ENCODE results near the gene ZC3H13. TPM values are rescaled to one million over a fixed set of nuclear protein-coding genes. Genes with fewer than 3 reads are reported as not detected.

The ZC3H13 gene
- total RNA-seq, 4 donors from 2014 or later, result 31.6 to 49.7 (median 38.0) TPM

GRCh38 chr13:46053162-46054012 lies 841 bp upstream of the ZC3H13 start:
- peaks cover 5 to 41% (median 8%) of the 10 kb centered on the region in 3 donors for H3K4me1 ChIP-seq
- H3K4me3 ChIP-seq, result peak overlapping the region; percentile 67 to 87
- ATAC-seq, result no peak
- WGBS, 2 donors (ENCODE audit: low coverage in 1 of 2), result 10 to 22% methylated on average over 18 of the region's 18 CpGs
- peak overlapping the region in 3 of 4 donors; percentile 92 to 94 (median 93) for H3K27ac ChIP-seq
- TF ChIP-seq EP300 (IDR thresholded peaks at IDR 0.05), result no peak
- TF ChIP-seq CTCF (IDR thresholded peaks at IDR 0.05), result no peak
- TF ChIP-seq POLR2A (IDR thresholded peaks at IDR 0.05), result no peak
- no peak for TF ChIP-seq POLR2AphosphoS5 (IDR thresholded peaks at IDR 0.05)
- H3K9me3 ChIP-seq, result no peaks in the 10 kb centered on the region
- H3K36me3 ChIP-seq, result no peaks in the 10 kb centered on the region
- no peaks in the 10 kb centered on the region for H3K27me3 ChIP-seq

DNA sequence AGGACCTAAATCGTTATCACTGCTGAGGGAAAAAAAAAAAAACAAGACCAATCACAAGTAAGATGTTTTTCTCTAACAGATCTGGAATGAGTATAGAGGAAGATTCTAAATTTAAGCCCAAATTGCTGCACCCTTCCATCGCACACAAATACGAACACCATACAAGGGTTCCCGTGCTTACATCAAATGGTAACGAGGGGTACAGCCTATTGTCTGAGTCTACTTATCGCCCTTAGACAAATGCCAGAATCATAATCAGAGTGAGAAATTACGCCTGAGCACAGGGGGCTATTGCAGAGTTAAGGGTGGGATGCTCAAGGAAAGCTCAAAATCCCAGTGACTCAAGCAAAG lies 603 bp downstream of the ZC3H13 start:
- peak overlapping the region; percentile 71 to 94 (median 92) for H3K27ac ChIP-seq
- H3K27me3 ChIP-seq, result no peaks in the 10 kb centered on the region
- 0 to 2% methylated on average over 6 to 7 of the region's 7 CpGs for WGBS, 2 donors (ENCODE audit: low coverage in 1 of 2)
- H3K4me1 ChIP-seq, result peaks cover 5 to 41% (median 8%) of the 10 kb centered on the region in 3 donors
- no peak for TF ChIP-seq POLR2A (IDR thresholded peaks at IDR 0.05)
- no peak for TF ChIP-seq POLR2AphosphoS5 (IDR thresholded peaks at IDR 0.05)
- no peak for TF ChIP-seq CTCF (IDR thresholded peaks at IDR 0.05)
- TF ChIP-seq EP300 (IDR thresholded peaks at IDR 0.05), result no peak
- ATAC-seq, result peak; percentile 7
- H3K36me3 ChIP-seq, result no peaks in the 10 kb centered on the region
- H3K4me3 ChIP-seq, result peak overlapping the region; percentile 67 to 87
- H3K9me3 ChIP-seq, result no peaks in the 10 kb centered on the region

- no peaks in the 10 kb centered on the region for H3K27me3 ChIP-seq
- no peaks in the 10 kb centered on the region for H3K36me3 ChIP-seq
- ATAC-seq, result no peak
- no peak overlapping the region for H3K27ac ChIP-seq
- no peak overlapping the region for H3K4me3 ChIP-seq
- H3K4me1 ChIP-seq, result peaks cover 5 to 44% (median 8%) of the 10 kb centered on the region in 3 donors
- no peaks in the 10 kb centered on the region for H3K9me3 ChIP-seq
- TF ChIP-seq CTCF (IDR thresholded peaks at IDR 0.05) (no peak), POLR2AphosphoS5 (IDR thresholded peaks at IDR 0.05) (no peak), EP300 (IDR thresholded peaks at IDR 0.05) (no peak), POLR2A (IDR thresholded peaks at IDR 0.05) (no peak)
Observed at GRCh38 chr13:46050771-46051170, 1.8 kb downstream of the ZC3H13 start.

GRCh38 chr13:46045424-46045823 lies 7.1 kb downstream of the ZC3H13 start:
- Histone ChIP-seq H3K9me3 (no peaks in the 10 kb centered on the region), H3K27me3 (no peaks in the 10 kb centered on the region), H3K27ac (no peak overlapping the region), H3K36me3 (peaks cover 0 to 19% of the 10 kb centered on the region in 2 donors), H3K4me1 (peaks cover 0 to 35% (median 0%) of the 10 kb centered on the region in 3 donors), H3K4me3 (no peak overlapping the region)
- ATAC-seq, result no peak
- TF ChIP-seq POLR2AphosphoS5 (IDR thresholded peaks at IDR 0.05) (no peak), POLR2A (IDR thresholded peaks at IDR 0.05) (no peak), EP300 (IDR thresholded peaks at IDR 0.05) (no peak)
- 66 to 89% methylated on average over 2 of the region's 2 CpGs for WGBS, 2 donors (ENCODE audit: low coverage in 1 of 2)

- Histone ChIP-seq H3K27me3 (no peaks in the 10 kb centered on the region), H3K36me3 (peaks cover 0 to 32% of the 10 kb centered on the region in 2 donors), H3K9me3 (no peaks in the 10 kb centered on the region), H3K27ac (no peak overlapping the region), H3K4me1 (peaks cover 0 to 19% (median 0%) of the 10 kb centered on the region in 3 donors), H3K4me3 (no peak overlapping the region)
- no peak for ATAC-seq
- TF ChIP-seq EP300 (IDR thresholded peaks at IDR 0.05), result no peak
- no peak for TF ChIP-seq POLR2AphosphoS5 (IDR thresholded peaks at IDR 0.05)
- TF ChIP-seq POLR2A (IDR thresholded peaks at IDR 0.05), result no peak
- no peak for TF ChIP-seq CTCF (IDR thresholded peaks at IDR 0.05)
- WGBS, 2 donors (ENCODE audit: low coverage in 1 of 2), result 96 to 98% methylated on average over 5 of the region's 5 CpGs
Observed at GRCh38 chr13:46043647-46044046, 8.9 kb downstream of the ZC3H13 start.

All from gastroesophageal sphincter (tissue), 4 donors.